Measurements from ENCODE around the gene THNSL1.
"Not testable (repeated sequence)": the region's sequence is repeated elsewhere in the genome, so short reads cannot be mapped to it uniquely, and the experiment has no call there.

Gene THNSL1

GRCh38 chr10:25016376-25017153 lies at the start of gene THNSL1:
TSS of gene THNSL1 (plus strand) at chr10:25016612. CDS start at chr10:25023224, 6,612 bp downstream.
- peak; percentile 99 for DNase-seq (ENCODE audit: low read depth)
- peak within 1 kb of the TSS; percentile 94 for H3K4me3 ChIP-seq (ENCODE audit: low read length)
- TF ChIP-seq CTCF (conservative IDR thresholded peaks at IDR 0.05; ENCODE audit: low read length) = no peak

GRCh38 chr10:24966962-24967481 lies 49.4 kb upstream of the THNSL1 start:
- DNase-seq (ENCODE audit: low read depth) = no peak
- no peak overlapping the region for H3K4me3 ChIP-seq (ENCODE audit: low read length)
- no peak for TF ChIP-seq CTCF (conservative IDR thresholded peaks at IDR 0.05; ENCODE audit: low read length)

GRCh38 chr10:24968349-24968748 lies 48.1 kb upstream of the THNSL1 start:
- TF ChIP-seq CTCF (conservative IDR thresholded peaks at IDR 0.05; ENCODE audit: low read length) = no peak
- no peak overlapping the region for H3K4me3 ChIP-seq (ENCODE audit: low read length)
- no peak for DNase-seq (ENCODE audit: low read depth)

- H3K4me3 ChIP-seq (ENCODE audit: low read length); DNase-seq (ENCODE audit: low read depth): not testable (repeated sequence)
Measured at GRCh38 chr10:24968951-24969350, 47.5 kb upstream of the THNSL1 start.

- peak; percentile 78 for DNase-seq (ENCODE audit: low read depth)
- no peak overlapping the region for H3K4me3 ChIP-seq (ENCODE audit: low read length)
- peak; percentile 20 for TF ChIP-seq CTCF (conservative IDR thresholded peaks at IDR 0.05; ENCODE audit: low read length)
Measured at GRCh38 chr10:24969841-24970281, 46.6 kb upstream of the THNSL1 start.

GRCh38 chr10:24971374-24971773 lies 45.0 kb upstream of the THNSL1 start:
- no peak for DNase-seq (ENCODE audit: low read depth)
- TF ChIP-seq CTCF (conservative IDR thresholded peaks at IDR 0.05; ENCODE audit: low read length) = no peak
- H3K4me3 ChIP-seq (ENCODE audit: low read length) = no peak overlapping the region

- no peak for DNase-seq (ENCODE audit: low read depth)
- H3K4me3 ChIP-seq (ENCODE audit: low read length) = no peak overlapping the region
- no peak for TF ChIP-seq CTCF (conservative IDR thresholded peaks at IDR 0.05; ENCODE audit: low read length)
Measured at GRCh38 chr10:24973163-24973562, 43.2 kb upstream of the THNSL1 start.
